Subcutaneous adipose tissue (tissue), 4 donors: Measurements from ENCODE around the gene NAA60. TPM values are rescaled to one million over a fixed set of nuclear protein-coding genes. Genes with fewer than 3 reads are reported as not detected.

Experiments
- total RNA-seq, 4 donors: library from RNA; depleted of rRNA; stranded (reverse); fragments of >200 nt; gene quantifications; one replicate each; pipeline ENCODE4 v1.1.0, GENCODE V29; 2016
- TF ChIP-seq, protein P1 (sequence below): fragments of 450-650 bp; IDR thresholded peaks from one replicate; pipeline ENCODE4 v1.5.1; 2016; ENCODE audit warnings: low read depth, mild to moderate bottlenecking, control low read depth, antibody characterized with exemption, moderate library complexity

The NAA60 gene
- total RNA-seq, 4 donors from 2014 or later = 17.6 to 43.0 (median 20.8) TPM

DNA sequence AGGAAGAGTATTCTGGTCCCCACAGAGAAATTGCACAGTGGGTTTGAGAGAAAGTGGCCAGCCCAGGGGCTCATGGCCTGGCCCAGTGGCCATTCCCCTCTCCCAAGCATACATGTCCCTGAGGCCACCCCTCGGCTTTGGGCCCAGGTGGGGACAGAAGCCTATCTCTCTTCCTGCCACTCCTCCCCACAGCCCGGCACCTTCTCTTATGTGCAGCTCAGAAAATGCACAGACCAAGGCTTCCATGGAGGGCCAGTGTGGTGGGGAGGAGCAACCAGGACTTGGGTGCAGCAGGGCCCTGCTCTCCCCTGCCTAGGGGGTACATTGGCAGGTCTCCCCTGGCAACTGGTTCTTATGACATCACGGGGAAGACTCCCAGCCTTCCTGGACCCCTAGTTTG is 51.7 kb downstream of the NAA60 start, which contains the start of gene C16orf90:
Gene C16orf90 (minus strand): TSS at position 314 of the 400 bp plus-strand sequence. CDS start 68 bp downstream, at position 246.
- TF ChIP-seq, protein P1, sequence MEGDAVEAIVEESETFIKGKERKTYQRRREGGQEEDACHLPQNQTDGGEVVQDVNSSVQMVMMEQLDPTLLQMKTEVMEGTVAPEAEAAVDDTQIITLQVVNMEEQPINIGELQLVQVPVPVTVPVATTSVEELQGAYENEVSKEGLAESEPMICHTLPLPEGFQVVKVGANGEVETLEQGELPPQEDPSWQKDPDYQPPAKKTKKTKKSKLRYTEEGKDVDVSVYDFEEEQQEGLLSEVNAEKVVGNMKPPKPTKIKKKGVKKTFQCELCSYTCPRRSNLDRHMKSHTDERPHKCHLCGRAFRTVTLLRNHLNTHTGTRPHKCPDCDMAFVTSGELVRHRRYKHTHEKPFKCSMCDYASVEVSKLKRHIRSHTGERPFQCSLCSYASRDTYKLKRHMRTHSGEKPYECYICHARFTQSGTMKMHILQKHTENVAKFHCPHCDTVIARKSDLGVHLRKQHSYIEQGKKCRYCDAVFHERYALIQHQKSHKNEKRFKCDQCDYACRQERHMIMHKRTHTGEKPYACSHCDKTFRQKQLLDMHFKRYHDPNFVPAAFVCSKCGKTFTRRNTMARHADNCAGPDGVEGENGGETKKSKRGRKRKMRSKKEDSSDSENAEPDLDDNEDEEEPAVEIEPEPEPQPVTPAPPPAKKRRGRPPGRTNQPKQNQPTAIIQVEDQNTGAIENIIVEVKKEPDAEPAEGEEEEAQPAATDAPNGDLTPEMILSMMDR = no peak

DNA sequence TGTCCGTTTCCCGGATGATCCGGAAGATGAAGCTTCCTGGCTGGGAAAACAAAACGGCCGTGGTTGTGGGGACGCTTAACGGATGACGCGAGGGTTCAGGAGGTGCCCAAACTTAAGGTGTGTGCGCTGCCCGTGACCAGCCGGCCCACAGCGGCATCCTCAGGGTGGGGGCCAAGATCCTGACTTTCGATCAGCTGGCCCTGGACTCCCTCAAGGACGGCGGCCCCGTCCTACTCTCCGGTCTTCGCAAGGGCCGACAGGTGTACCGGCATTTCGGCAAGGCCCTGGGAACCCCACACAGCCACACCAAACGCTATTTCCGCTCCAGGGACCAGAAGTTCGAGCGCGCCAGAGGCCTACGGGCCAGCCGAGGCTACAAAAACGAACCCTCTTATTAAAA is 52.9 kb downstream of the NAA60 start:
- TF ChIP-seq, protein P1 = no peak

DNA sequence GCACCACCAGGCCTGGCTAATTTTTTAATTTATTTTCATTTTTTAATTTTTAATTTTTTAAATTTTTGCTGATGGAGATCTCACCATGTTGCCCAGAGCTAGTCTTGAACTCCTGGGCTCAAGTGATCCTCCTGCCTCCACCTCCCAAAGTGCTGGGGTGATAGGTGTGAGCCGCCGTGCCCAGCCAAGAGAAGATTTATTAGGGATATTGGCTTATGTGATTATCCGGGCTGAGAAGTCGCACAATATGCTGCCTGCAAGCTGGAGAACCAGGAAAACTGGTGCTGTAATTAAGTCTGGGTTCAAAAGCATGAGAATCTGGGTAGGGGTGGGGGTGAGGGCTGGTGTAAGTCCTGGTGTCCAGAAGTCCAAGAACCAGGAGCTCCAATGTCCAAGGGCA is 54.3 kb downstream of the NAA60 start:
- TF ChIP-seq, protein P1 = no peak

DNA sequence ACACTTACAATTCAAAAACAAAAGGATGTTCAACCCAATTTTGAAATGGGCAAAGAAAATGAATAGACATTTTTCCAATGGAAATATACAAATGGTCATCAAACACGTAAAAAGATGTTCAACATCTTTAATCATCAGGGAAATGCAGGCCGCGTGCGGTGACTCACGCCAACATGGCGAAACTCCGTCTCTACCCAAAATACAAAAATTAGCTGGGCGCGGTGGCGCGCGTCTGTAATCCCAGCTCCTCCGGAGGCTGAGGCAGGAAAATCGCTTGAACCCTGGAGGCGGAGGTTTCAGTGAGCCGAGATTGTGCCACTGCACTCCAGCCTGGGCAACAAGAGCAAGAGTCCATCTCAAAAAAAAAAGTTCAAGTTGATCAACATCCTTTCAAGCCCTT is 55.5 kb downstream of the NAA60 start:
- TF ChIP-seq, protein P1 = no peak

DNA sequence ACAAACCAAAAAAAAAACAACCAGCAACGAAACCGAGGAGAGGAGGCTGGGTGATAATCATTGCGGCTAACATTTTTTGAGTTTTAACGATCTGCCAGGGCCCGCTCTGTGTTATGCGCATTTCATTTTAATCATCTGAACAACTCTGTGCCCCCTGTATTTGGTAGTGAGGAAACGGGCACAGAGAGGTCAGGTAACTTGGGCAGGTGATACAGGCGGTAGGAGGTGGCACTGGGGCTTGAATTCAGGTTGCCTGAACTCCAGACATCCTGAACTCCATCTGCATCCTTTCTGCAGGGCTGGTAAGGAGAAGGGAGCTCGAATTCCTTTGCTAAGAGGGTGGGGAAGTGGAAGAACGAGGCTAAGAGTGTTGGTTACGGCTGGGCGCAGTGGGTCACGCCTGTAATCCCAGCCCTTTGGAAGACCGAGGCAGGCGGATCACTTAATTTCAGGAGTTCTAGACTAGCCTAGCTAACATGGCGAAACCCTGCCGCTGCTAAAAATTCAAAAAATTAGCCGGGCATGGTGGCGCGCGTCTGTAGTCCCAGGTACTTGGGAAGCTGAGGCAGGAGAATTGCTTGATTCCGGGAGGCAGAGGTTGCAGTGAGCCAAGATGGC is 58.4 kb downstream of the NAA60 start:
- TF ChIP-seq, protein P1 = no peak

DNA sequence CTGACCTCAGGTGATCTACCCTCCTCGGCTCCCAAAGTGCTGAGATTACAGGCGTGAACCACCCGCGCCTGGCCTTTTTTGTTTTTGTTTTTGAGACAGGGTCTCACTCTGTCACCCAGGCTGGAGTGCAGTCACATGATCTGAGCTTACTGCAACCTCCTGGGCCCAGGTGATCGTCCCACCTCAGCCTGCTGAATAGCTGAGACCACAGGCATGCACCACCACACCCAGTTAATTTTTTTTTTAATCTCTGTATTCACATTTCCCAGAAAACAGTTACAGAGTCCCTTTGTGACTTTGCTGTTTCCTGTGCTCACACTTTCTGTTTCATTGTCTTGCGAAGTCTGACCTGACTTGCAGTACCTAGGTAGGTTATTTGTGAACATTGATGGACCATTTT is 60.0 kb downstream of the NAA60 start:
- TF ChIP-seq, protein P1 = no peak

DNA sequence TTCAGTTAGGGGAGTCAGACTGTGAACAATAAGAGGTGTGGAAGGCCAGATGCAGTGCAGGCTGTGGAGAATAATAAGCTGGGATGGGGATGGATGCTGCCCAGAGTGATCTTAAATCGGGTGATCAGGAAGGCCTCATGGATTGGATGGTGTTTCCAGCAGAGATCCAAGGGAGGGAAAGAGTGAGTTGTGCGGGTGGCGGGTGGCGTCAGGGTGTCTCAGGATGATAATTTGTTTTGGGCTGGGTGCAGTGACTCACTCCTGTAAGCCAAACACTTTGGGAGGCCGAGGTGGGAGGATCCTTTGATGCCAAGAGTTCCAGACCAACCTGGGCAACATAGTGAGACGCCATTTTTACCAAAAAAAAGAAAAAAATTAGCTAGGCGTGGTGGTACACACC is 65.3 kb downstream of the NAA60 start:
- TF ChIP-seq, protein P1 = no peak
